IMR-90 (cell line): Measurements from ENCODE around the gene PUS3. TPM values are rescaled to one million over a fixed set of nuclear protein-coding genes. Genes with fewer than 3 reads are reported as not detected.

Experiments
- ATAC-seq: fragments of 200-7000 bp; cut with Tn5 transposase; 2 replicates; pipeline ENCODE4 v1.9.1; 2020; ENCODE audit warnings: low read depth, mild to moderate bottlenecking, moderate library complexity
- BruUV-seq: library from RNA; stranded (reverse); fragments of 400-500 nt; replicated peaks from 2 replicates; lab custom pipeline; 2021; lab: Mats Ljungman, UMichigan
- CTCF ChIA-PET: fragments of 300-600 bp; formaldehyde crosslinking; extraction: SDS; loops from one replicate; lab custom pipeline; 2021; ENCODE audit warnings: antibody characterized with exemption; lab: Yijun Ruan, JAX
- POLR2A ChIA-PET: fragments of 300-600 bp; sonication (Branson Sonifier 250); formaldehyde crosslinking; loops from one replicate; lab custom pipeline; 2022; ENCODE audit warnings: antibody characterized with exemption; ENCODE audit not compliant: unreplicated experiment; lab: Charles Lee
- DNase-seq: peaks from one replicate; pipeline ENCODE4 v3.0.0; 2013
- H2AFZ ChIP-seq: replicated peaks from 2 replicates; pipeline ENCODE3; 2013; ENCODE audit warnings: low read length, mild to moderate bottlenecking; ENCODE audit not compliant: poor library complexity
- H2AK5ac ChIP-seq: 2 replicates; pipeline ENCODE4 v1.6.1; 2013; ENCODE audit warnings: low read depth, low read length, inconsistent platforms
- H2AK9ac ChIP-seq: replicated peaks from 2 replicates; pipeline ENCODE3; 2013; ENCODE audit warnings: mild to moderate bottlenecking, low read depth, low read length, moderate library complexity; ENCODE audit not compliant: poor library complexity
- H2BK120ac ChIP-seq: 2 replicates; pipeline ENCODE4 v1.6.1; 2013; ENCODE audit warnings: low read depth, low read length, inconsistent platforms
- H2BK15ac ChIP-seq: 3 replicates; pipeline ENCODE4 v1.6.1; 2013; ENCODE audit warnings: low read depth, low read length, inconsistent platforms
- H2BK20ac ChIP-seq: 2 replicates; pipeline ENCODE4 v1.6.1; 2013; ENCODE audit warnings: low read depth, mild to moderate bottlenecking, inconsistent platforms, low read length, moderate library complexity
- H2BK5ac ChIP-seq: 2 replicates; pipeline ENCODE4 v1.6.1; 2013; ENCODE audit warnings: mild to moderate bottlenecking, low read depth, low read length, inconsistent platforms; ENCODE audit not compliant: poor library complexity, severe bottlenecking
- H3K14ac ChIP-seq: replicated peaks from 2 replicates; pipeline ENCODE4 v1.6.1; 2013; ENCODE audit warnings: low read depth, low read length, inconsistent platforms
- H3K18ac ChIP-seq: 2 replicates; pipeline ENCODE4 v1.6.1; 2013; ENCODE audit warnings: low read depth, low read length, control low read depth
- H3K23ac ChIP-seq: 2 replicates; pipeline ENCODE4 v1.6.1; 2013; ENCODE audit warnings: low read depth, low read length, inconsistent platforms
- H3K27ac ChIP-seq: 2 replicates; pipeline ENCODE4 v1.5.1; 2013; ENCODE audit warnings: mild to moderate bottlenecking, control low read depth, low read length; ENCODE audit not compliant: insufficient read depth
- H3K27me3 ChIP-seq: 2 replicates; pipeline ENCODE4 v1.6.1; 2013; ENCODE audit warnings: low read length; ENCODE audit not compliant: control insufficient read depth, insufficient read depth
- H3K36me3 ChIP-seq: 2 replicates; pipeline ENCODE4 v1.6.1; 2013; ENCODE audit warnings: low read length, mixed read lengths; ENCODE audit not compliant: control insufficient read depth, insufficient read depth
- H3K4ac ChIP-seq: 2 replicates; pipeline ENCODE4 v1.6.1; 2013; ENCODE audit warnings: low read depth, low read length, inconsistent platforms
- H3K4me1 ChIP-seq: 2 replicates; pipeline ENCODE4 v1.6.1; 2013; ENCODE audit warnings: low read length, mixed read lengths; ENCODE audit not compliant: control insufficient read depth, insufficient read depth
- H3K4me2 ChIP-seq: 2 replicates; pipeline ENCODE4 v1.6.1; 2013; ENCODE audit warnings: low read depth, mild to moderate bottlenecking, control low read depth, low read length, moderate library complexity
- H3K4me3 ChIP-seq: 2 replicates; pipeline ENCODE4 v1.5.1; 2013; ENCODE audit warnings: low read depth, mild to moderate bottlenecking, control low read depth, low read length, moderate library complexity; ENCODE audit not compliant: insufficient read depth
- H3K56ac ChIP-seq: 2 replicates; pipeline ENCODE4 v1.6.1; 2013; ENCODE audit warnings: low read length, inconsistent platforms; ENCODE audit not compliant: insufficient read depth; ENCODE audit errors: extremely low read depth
- H3K79me1 ChIP-seq, 2 experiments: 2 replicates each; pipeline ENCODE4 v1.6.1; 2013; ENCODE audit warnings: low read length in 2 of 2, inconsistent platforms in 1 of 2, low read depth in 1 of 2
- H3K9ac ChIP-seq: 2 replicates; pipeline ENCODE4 v1.6.1; 2013; ENCODE audit warnings: low read depth, low read length, control low read depth
- H3K9me1 ChIP-seq: 2 replicates; pipeline ENCODE4 v1.6.1; 2013; ENCODE audit warnings: low read length, inconsistent platforms; ENCODE audit not compliant: insufficient read depth
- H3K9me3 ChIP-seq: 2 replicates; pipeline ENCODE4 v1.6.1; 2013; ENCODE audit warnings: low read length; ENCODE audit not compliant: control insufficient read depth, insufficient read depth
- H4K20me1 ChIP-seq: 2 replicates; pipeline ENCODE4 v1.6.1; 2013; ENCODE audit warnings: low read length, inconsistent platforms; ENCODE audit not compliant: insufficient read depth
- H4K5ac ChIP-seq: 2 replicates; pipeline ENCODE4 v1.6.1; 2013; ENCODE audit warnings: mild to moderate bottlenecking, low read depth, low read length, control low read depth
- H4K8ac ChIP-seq, 2 experiments: 2 replicates each; pipeline ENCODE4 v1.6.1; 2013; ENCODE audit warnings: low read depth in 2 of 2, low read length in 2 of 2, control low read depth in 1 of 2, inconsistent platforms in 1 of 2
- H4K91ac ChIP-seq: 2 replicates; pipeline ENCODE4 v1.6.1; 2013; ENCODE audit warnings: low read depth, low read length, inconsistent platforms; ENCODE audit not compliant: insufficient read depth
- BHLHE40 ChIP-seq: fragments of 150-350 bp; IDR thresholded peaks from 2 replicates; pipeline ENCODE4 v1.6.1; 2016; ENCODE audit warnings: mild to moderate bottlenecking, low read depth, low read length
- CEBPB ChIP-seq: IDR thresholded peaks from 2 replicates; pipeline ENCODE4 v1.6.1; 2012; ENCODE audit warnings: low read depth, low read length, improper control_type of control experiment
- CHD1 ChIP-seq: IDR thresholded peaks from 2 replicates; pipeline ENCODE4 v1.6.1; 2012; ENCODE audit warnings: low read depth, low read length, improper control_type of control experiment
- CTCF ChIP-seq: conservative IDR thresholded peaks from 2 replicates; pipeline ENCODE4 v1.5.1; 2012; ENCODE audit warnings: mild to moderate bottlenecking, low read depth, low read length, improper control_type of control experiment
- ELK1 ChIP-seq: fragments of 150-350 bp; IDR thresholded peaks from 2 replicates; pipeline ENCODE4 v1.6.1; 2016; ENCODE audit warnings: low read depth, mild to moderate bottlenecking, low read length, moderate library complexity, borderline replicate concordance
- FOS ChIP-seq: fragments of 150-350 bp; IDR thresholded peaks from 2 replicates; pipeline ENCODE4 v1.6.1; 2016; ENCODE audit warnings: low read depth, low read length
- MAFK ChIP-seq: IDR thresholded peaks from 2 replicates; pipeline ENCODE4 v1.6.1; 2012; ENCODE audit warnings: low read depth, low read length, improper control_type of control experiment
- MAZ ChIP-seq: IDR thresholded peaks from 2 replicates; pipeline ENCODE4 v1.6.1; 2012; ENCODE audit warnings: low read depth, mild to moderate bottlenecking, low read length, improper control_type of control experiment, moderate library complexity, borderline replicate concordance
- MXI1 ChIP-seq: IDR thresholded peaks from 2 replicates; pipeline ENCODE4 v1.6.1; 2012; ENCODE audit warnings: low read depth, mild to moderate bottlenecking, low read length, moderate library complexity, borderline replicate concordance
- NFE2L2 ChIP-seq: fragments of 150-350 bp; IDR thresholded peaks from 2 replicates; pipeline ENCODE4 v1.6.1; 2016; ENCODE audit warnings: low read depth, mild to moderate bottlenecking, low read length
- POLR2A ChIP-seq: IDR thresholded peaks from 2 replicates; pipeline ENCODE4 v1.6.1; 2012; ENCODE audit warnings: mild to moderate bottlenecking, low read depth, low read length
- RAD21 ChIP-seq: IDR thresholded peaks from 2 replicates; pipeline ENCODE4 v1.6.1; 2012; ENCODE audit warnings: low read length, improper control_type of control experiment
- RCOR1 ChIP-seq: IDR thresholded peaks from 2 replicates; pipeline ENCODE4 v1.6.1; 2012; ENCODE audit warnings: mild to moderate bottlenecking, low read length, improper control_type of control experiment; ENCODE audit not compliant: insufficient replicate concordance
- RFX5 ChIP-seq: IDR thresholded peaks from 2 replicates; pipeline ENCODE4 v1.8.0; 2012; ENCODE audit warnings: low read depth, mild to moderate bottlenecking, low read length, moderate library complexity
- SMC3 ChIP-seq: fragments of 150-350 bp; IDR thresholded peaks from 2 replicates; pipeline ENCODE4 v1.6.1; 2016; ENCODE audit warnings: low read depth, mild to moderate bottlenecking, antibody characterized with exemption, low read length, moderate library complexity
- USF2 ChIP-seq: fragments of 150-350 bp; IDR thresholded peaks from 2 replicates; pipeline ENCODE4 v1.6.1; 2017; ENCODE audit warnings: mild to moderate bottlenecking, antibody characterized with exemption, low read length, low read depth
- dilution Hi-C: fragments of 300-500 bp; cut with HindIII; formaldehyde crosslinking; loops from one replicate; pipeline ENCODE4 v1.14.3; 2018; ENCODE audit warnings: low sequenced_read_pairs; ENCODE audit not compliant: unreplicated experiment
- in situ Hi-C: fragments of 300-500 bp; cut with MboI; formaldehyde crosslinking; loops from 3 replicates; pipeline ENCODE4 v1.14.3; 2019; ENCODE audit warnings: low sequenced_read_pairs, inconsistent platforms, mixed read lengths
- intact Hi-C: fragments of 100-400 bp; cut with micrococcal nuclease; formaldehyde crosslinking; loops from 2 replicates; pipeline ENCODE4 v1.10.0; 2022
- polyA plus RNA-seq, 3 experiments: library from polyadenylated mRNA; depleted of rRNA; stranded (reverse); fragments of >200 nt; gene quantifications; 2 replicates each; pipeline ENCODE4 v1.2.3, GENCODE V29; 2012; ENCODE audit warnings: low replicate concordance in 1 of 3
- total RNA-seq: library from RNA; depleted of rRNA; stranded (reverse); fragments of >200 nt; gene quantifications from 2 replicates; pipeline ENCODE4 v1.2.3, GENCODE V29; 2012

The PUS3 gene
- total and polyA plus RNA-seq, 2 of the 4 experiments (the other 2 are of a cell fraction), result 6.1 to 11.7 TPM

GRCh38 chr11:125892071-125892470, 10.9 kb downstream of the PUS3 start:
- H3K4me2 ChIP-seq, result peak overlapping the region; percentile 33; the same call in 1 of the 2 replicates
- H2BK20ac ChIP-seq, result no peak overlapping the region
- H3K27me3 ChIP-seq, result no peaks in the 10 kb centered on the region
- no TSS peak for BruUV-seq
- no peak overlapping the region for H3K4me3 ChIP-seq
- peaks cover 6% of the 10 kb centered on the region for H3K36me3 ChIP-seq
- H4K91ac ChIP-seq, result no peak overlapping the region
- DNase-seq (peak; percentile 75), ATAC-seq (no peak; the same call in 1 of the 2 replicates)
- H3K14ac ChIP-seq, result no peak overlapping the region
- CTCF ChIA-PET, result no interaction called here
- H2AK9ac ChIP-seq, result no peak overlapping the region
- POLR2A ChIA-PET, result no interaction called here
- no peak overlapping the region for H4K5ac ChIP-seq
- no peak overlapping the region for H2BK120ac ChIP-seq
- H3K4me1 ChIP-seq, result peaks cover 4% of the 10 kb centered on the region
- no peak overlapping the region for H3K56ac ChIP-seq
- no peak overlapping the region for H4K8ac ChIP-seq
- H2AK5ac ChIP-seq, result no peak overlapping the region
- no peaks in the 10 kb centered on the region for H4K20me1 ChIP-seq
- dilution Hi-C loops (no loop called here), intact Hi-C loops (no loop called here), in situ Hi-C loops (no loop called here)
- no peak overlapping the region for H2AFZ ChIP-seq
- no peaks in the 10 kb centered on the region; the same call in 1 of the 2 replicates for H3K9me1 ChIP-seq
- H3K79me1 ChIP-seq, result peaks cover 22 to 41% of the 10 kb centered on the region in 2 experiments
- no peak overlapping the region for H3K4ac ChIP-seq
- H3K23ac ChIP-seq, result no peak overlapping the region
- H2BK15ac ChIP-seq, result no peak overlapping the region
- no peak overlapping the region for H3K18ac ChIP-seq
- H3K9me3 ChIP-seq, result no peaks in the 10 kb centered on the region
- no peak for TF ChIP-seq MXI1
- no peak for TF ChIP-seq MAZ
- no peak for TF ChIP-seq CTCF
- peak; percentile 33; the same call in 1 of the 2 replicates for TF ChIP-seq FOS
- TF ChIP-seq NFE2L2, result no peak
- TF ChIP-seq MAFK, result 0 out of 2 replicates have a peak, but pooled peaks have one; percentile 8
- no peak for TF ChIP-seq SMC3
- TF ChIP-seq CHD1, result no peak
- TF ChIP-seq BHLHE40, result no peak
- TF ChIP-seq USF2, result no peak
- TF ChIP-seq RFX5, result no peak
- TF ChIP-seq ELK1, result no peak
- no peak for TF ChIP-seq RCOR1
- TF ChIP-seq RAD21, result no peak
- peak; percentile 19; the same call in 1 of the 2 replicates for TF ChIP-seq CEBPB
- no peak for TF ChIP-seq POLR2A
- no peak overlapping the region for H3K9ac ChIP-seq
- H2BK5ac ChIP-seq, result peak overlapping the region; percentile 43
- no peak overlapping the region for H3K27ac ChIP-seq
